ENCODE data around the gene KCNQ1OT1.

- TF ChIP-seq EZH2phosphoT487 (IDR thresholded peaks at IDR 0.05; ENCODE audit: low read length) (no peak), CTCF (IDR thresholded peaks at IDR 0.05; ENCODE audit: low read length) (no peak)
These were observed 2.2 kb upstream of the KCNQ1OT1 start for GRCh38 chr11:2701898-2702434.
